CD14-positive monocyte (primary cell): Measurements from ENCODE around the gene ABCG8. TPM values are rescaled to one million over a fixed set of nuclear protein-coding genes. Genes with fewer than 3 reads are reported as not detected.

Experiments used
- DNase-seq, 3 donors: peaks; one replicate each; pipeline ENCODE4 v3.0.0-alpha.2; 2011 to 2022
- H2AFZ ChIP-seq: 2 replicates; pipeline ENCODE4 v1.6.0; 2012; ENCODE audit warnings: mild to moderate bottlenecking, low read depth, low read length, inconsistent platforms; ENCODE audit not compliant: insufficient read depth, poor library complexity, severe bottlenecking
- H3K27ac ChIP-seq, 2 donors: 1 replicate in 1 of 2; 2 replicates in 1 of 2; pipeline ENCODE4 v1.5.1; 2012 to 2013; ENCODE audit warnings: low read length in 2 of 2, control low read depth in 1 of 2, inconsistent platforms in 1 of 2, low read depth in 1 of 2, mild to moderate bottlenecking in 1 of 2
- H3K27me3 ChIP-seq, 2 donors: one replicate each; pipeline versions ENCODE4 v1.6.0 to v1.6.1; 2011 to 2013; ENCODE audit warnings: low read length in 2 of 2; ENCODE audit not compliant: control insufficient read depth in 2 of 2, insufficient read depth in 2 of 2
- H3K36me3 ChIP-seq, 2 donors: replicated peaks in 1 of 2; 1 replicate in 1 of 2; 2 replicates in 1 of 2; pipeline versions ENCODE4 v1.5.1 to v1.6.1; 2012 to 2013; ENCODE audit warnings: low read length in 2 of 2, control low read depth in 1 of 2, inconsistent platforms in 1 of 2, mild to moderate bottlenecking in 1 of 2; ENCODE audit not compliant: insufficient read depth in 2 of 2, control insufficient read depth in 1 of 2
- H3K4me1 ChIP-seq, 2 donors: 1 replicate in 1 of 2; 2 replicates in 1 of 2; pipeline versions ENCODE4 v1.5.1 to v1.6.1; 2012 to 2013; ENCODE audit warnings: low read length in 2 of 2, control low read depth in 1 of 2, inconsistent platforms in 1 of 2, mild to moderate bottlenecking in 1 of 2, moderate library complexity in 1 of 2; ENCODE audit not compliant: insufficient read depth in 2 of 2, control insufficient read depth in 1 of 2
- H3K4me2 ChIP-seq: replicated peaks from 2 replicates; pipeline ENCODE3; 2012; ENCODE audit warnings: low read length, moderate library complexity, mild to moderate bottlenecking; ENCODE audit not compliant: poor library complexity, severe bottlenecking; ENCODE audit errors: extremely low read depth
- H3K4me3 ChIP-seq, 3 experiments: fragments of 200-600 bp in 1 of 3; sonication (generic) in 1 of 3; replicated peaks in 1 of 3; 1 replicate in 2 of 3; 2 replicates in 1 of 3; pipeline ENCODE4 v1.5.1; 2011 to 2013; ENCODE audit warnings: low read length in 3 of 3, mild to moderate bottlenecking in 3 of 3, control low read depth in 2 of 3, low read depth in 2 of 3, inconsistent platforms in 1 of 3, moderate library complexity in 1 of 3
- H3K79me2 ChIP-seq: 2 replicates; pipeline ENCODE4 v1.6.0; 2012; ENCODE audit warnings: mild to moderate bottlenecking, control low read depth, inconsistent platforms, low read length, moderate library complexity; ENCODE audit not compliant: insufficient read depth
- H3K9ac ChIP-seq: 2 replicates; pipeline ENCODE4 v1.6.0; 2017; ENCODE audit warnings: low read length, mild to moderate bottlenecking; ENCODE audit not compliant: insufficient read depth, poor library complexity, severe bottlenecking
- H3K9me3 ChIP-seq, 2 donors: replicated peaks in 1 of 2; 1 replicate in 1 of 2; 2 replicates in 1 of 2; pipeline versions ENCODE4 v1.5.1 to v1.6.1; 2012 to 2013; ENCODE audit warnings: low read length in 2 of 2, control low read depth in 1 of 2; ENCODE audit not compliant: control insufficient read depth in 1 of 2, insufficient read depth in 1 of 2
- H4K20me1 ChIP-seq: 2 replicates; pipeline ENCODE4 v1.6.0; 2012; ENCODE audit warnings: mild to moderate bottlenecking, low read length, control low read depth, moderate library complexity; ENCODE audit not compliant: insufficient read depth
- H3K27ac Mint-ChIP-seq, 7 donors: one replicate each; pipeline ENCODE4 v1.8.0; 2020; ENCODE audit warnings: mild to moderate bottlenecking in 7 of 7, mixed read lengths in 7 of 7, moderate library complexity in 6 of 7, inconsistent platforms in 2 of 7
- H3K27me3 Mint-ChIP-seq, 3 donors: one replicate each; pipeline ENCODE4 v1.8.0; 2021 to 2022; ENCODE audit warnings: low read depth in 3 of 3, mild to moderate bottlenecking in 3 of 3, mixed read lengths in 3 of 3, moderate library complexity in 3 of 3, inconsistent platforms in 1 of 3
- H3K36me3 Mint-ChIP-seq, 2 donors: one replicate each; pipeline ENCODE4 v1.8.0; 2020; ENCODE audit warnings: mixed read lengths in 2 of 2, inconsistent platforms in 1 of 2, mild to moderate bottlenecking in 1 of 2
- H3K4me1 Mint-ChIP-seq: one replicate; pipeline ENCODE4 v1.8.0; 2020; ENCODE audit warnings: mild to moderate bottlenecking, mixed read lengths
- H3K4me3 Mint-ChIP-seq, 2 donors: one replicate each; pipeline ENCODE4 v1.8.0; 2020; ENCODE audit warnings: mild to moderate bottlenecking in 2 of 2, mixed read lengths in 2 of 2, moderate library complexity in 1 of 2
- H3K9me3 Mint-ChIP-seq, 7 donors: one replicate each; pipeline ENCODE4 v1.8.0; 2020 to 2022; ENCODE audit warnings: mixed read lengths in 7 of 7, mild to moderate bottlenecking in 6 of 7, moderate library complexity in 6 of 7, inconsistent platforms in 2 of 7
- CTCF ChIP-seq: fragments of 200-600 bp; IDR thresholded peaks from one replicate; pipeline ENCODE4 v1.8.0; 2022; ENCODE audit warnings: antibody characterized with exemption, mild to moderate bottlenecking
- WGBS: methylation state at CpG from one replicate; pipeline ENCODE4 v1.1.5; 2013; ENCODE audit warnings: missing lambda C conversion rate; ENCODE audit not compliant: insufficient coverage; 5-methylcytosine and 5-hydroxymethylcytosine counted together
- intact Hi-C, 2 donors: fragments of 100-400 bp; cut with micrococcal nuclease; formaldehyde crosslinking; loops; one replicate each; pipeline versions ENCODE4 v1.15.0 to v1.15.1; 2023
- polyA plus RNA-seq, 3 donors: library from polyadenylated mRNA; depleted of rRNA in 1 of 3; unstranded in 2 of 3; stranded (reverse) in 1 of 3; fragments of 300-500 nt in 2 of 3; fragments of >200 nt in 1 of 3; fragmentation: Illumina TruSeq in 2 of 3; gene quantifications; 1 replicate in 2 of 3; 2 replicates in 1 of 3; pipeline ENCODE4 v1.2.3, GENCODE V29; 2012 to 2021

Gene ABCG8
- polyA plus RNA-seq, 3 donors, result not detected

- WGBS, result no CpG with 5 or more reads among the region's 2 CpGs
- H3K9me3 Mint-ChIP-seq, result peaks cover 0 to 2% (median 0%) of the 10 kb centered on the region in 7 donors
- H3K4me3 ChIP-seq, result no peak overlapping the region
- H3K36me3 ChIP-seq, result no peaks in the 10 kb centered on the region
- H3K79me2 ChIP-seq, result no peaks in the 10 kb centered on the region
- H3K4me1 ChIP-seq, result no peaks in the 10 kb centered on the region
- H4K20me1 ChIP-seq, result no peaks in the 10 kb centered on the region
- H3K36me3 Mint-ChIP-seq, result no peaks in the 10 kb centered on the region
- H3K4me2 ChIP-seq, result no peak overlapping the region
- no peak overlapping the region for H3K9ac ChIP-seq
- DNase-seq, result no peak
- no peaks in the 10 kb centered on the region for H3K9me3 ChIP-seq
- no peak overlapping the region for H3K4me3 Mint-ChIP-seq
- TF ChIP-seq CTCF, result no peak
- H2AFZ ChIP-seq, result no peak overlapping the region
- no peak overlapping the region for H3K27ac Mint-ChIP-seq
- H3K4me1 Mint-ChIP-seq, result peaks cover 2% of the 10 kb centered on the region
- intact Hi-C loops, result no loop called here
- peaks cover 12 to 27% (median 18%) of the 10 kb centered on the region in 3 donors for H3K27me3 Mint-ChIP-seq
- H3K27ac ChIP-seq, result no peak overlapping the region
- H3K27me3 ChIP-seq, result peaks cover 0 to 2% of the 10 kb centered on the region in 2 donors
Observed at GRCh38 chr2:43824512-43824911, 14.3 kb upstream of the ABCG8 start.

GRCh38 chr2:43824951-43825493 lies 13.7 kb upstream of the ABCG8 start:
- H4K20me1 ChIP-seq, result no peaks in the 10 kb centered on the region
- Mint-ChIP-seq H3K27me3 (peaks cover 12 to 32% (median 20%) of the 10 kb centered on the region in 3 donors), H3K4me3 (no peak overlapping the region), H3K4me1 (peaks cover 2% of the 10 kb centered on the region), H3K27ac (no peak overlapping the region), H3K36me3 (no peaks in the 10 kb centered on the region), H3K9me3 (peaks cover 0 to 2% (median 0%) of the 10 kb centered on the region in 7 donors)
- TF ChIP-seq CTCF, result no peak
- no peak for DNase-seq
- no peak overlapping the region for H3K4me2 ChIP-seq
- no peaks in the 10 kb centered on the region for H3K4me1 ChIP-seq
- no peaks in the 10 kb centered on the region for H3K9me3 ChIP-seq
- H3K4me3 ChIP-seq, result no peak overlapping the region
- no peak overlapping the region for H3K27ac ChIP-seq
- peaks cover 0 to 6% of the 10 kb centered on the region in 2 donors for H3K27me3 ChIP-seq
- intact Hi-C loops, result no loop called here
- WGBS, result 94% methylated on average over 9 of the region's 12 CpGs
- H3K36me3 ChIP-seq, result no peaks in the 10 kb centered on the region
- H2AFZ ChIP-seq, result no peak overlapping the region
- H3K79me2 ChIP-seq, result no peaks in the 10 kb centered on the region
- H3K9ac ChIP-seq, result no peak overlapping the region
